ENCODE measurements around the gene KCNIP1.

KCNIP1 gene

GRCh38 chr5:170509348-170509660 lies 5.5 kb downstream of the KCNIP1 start:
- no peak for DNase-seq

GRCh38 chr5:170510126-170510525 lies 6.3 kb downstream of the KCNIP1 start:
- DNase-seq: no peak

- DNase-seq: no peak
These were observed 6.7 kb downstream of the KCNIP1 start for GRCh38 chr5:170510559-170510958.

- DNase-seq: no peak
These were observed 7.9 kb downstream of the KCNIP1 start for GRCh38 chr5:170511551-170512258.

GRCh38 chr5:170513856-170514525 lies 10.2 kb downstream of the KCNIP1 start:
- DNase-seq: no peak

GRCh38 chr5:170517411-170517810 lies 13.6 kb downstream of the KCNIP1 start:
- DNase-seq: no peak

DNA sequence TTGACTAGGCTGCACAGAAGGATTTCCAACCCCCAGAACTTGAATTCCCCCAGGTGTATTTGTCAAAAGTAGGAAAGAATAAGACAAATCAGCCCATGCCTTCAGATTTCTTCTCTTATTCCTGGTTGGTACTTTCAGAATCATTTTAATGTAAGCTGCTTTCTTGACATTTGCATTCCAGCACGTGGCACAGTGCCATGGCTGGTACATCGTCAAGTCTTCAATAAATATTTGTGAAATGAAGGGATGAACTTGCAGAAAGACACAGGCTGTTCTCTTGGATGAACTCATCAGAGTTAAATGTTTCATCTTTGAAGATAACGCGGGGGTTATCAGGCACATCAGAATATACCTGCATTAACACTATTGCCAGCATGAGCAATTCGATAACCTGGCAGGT lies 14.5 kb downstream of the KCNIP1 start:
- DNase-seq: no peak

DNA sequence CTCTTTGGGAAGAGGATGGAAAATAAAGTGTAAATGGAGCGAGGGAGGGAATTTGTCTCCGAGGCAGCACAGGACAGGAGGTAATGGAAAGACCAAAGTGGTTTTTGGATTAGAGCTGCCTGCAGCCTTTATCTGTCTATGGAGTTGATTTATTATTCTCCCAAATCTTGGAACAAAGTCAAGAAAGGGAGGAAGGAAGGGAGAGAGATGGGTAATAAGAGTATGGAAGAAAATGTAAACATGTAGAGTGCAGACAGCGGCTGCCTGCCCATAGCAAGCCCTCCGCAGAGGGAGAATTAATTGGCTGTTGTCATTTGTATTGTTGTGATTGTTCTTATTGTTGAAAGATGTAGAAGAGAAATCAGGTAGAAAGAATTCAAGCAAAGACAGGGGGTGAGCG lies 15.7 kb downstream of the KCNIP1 start:
- no peak for DNase-seq

DNA sequence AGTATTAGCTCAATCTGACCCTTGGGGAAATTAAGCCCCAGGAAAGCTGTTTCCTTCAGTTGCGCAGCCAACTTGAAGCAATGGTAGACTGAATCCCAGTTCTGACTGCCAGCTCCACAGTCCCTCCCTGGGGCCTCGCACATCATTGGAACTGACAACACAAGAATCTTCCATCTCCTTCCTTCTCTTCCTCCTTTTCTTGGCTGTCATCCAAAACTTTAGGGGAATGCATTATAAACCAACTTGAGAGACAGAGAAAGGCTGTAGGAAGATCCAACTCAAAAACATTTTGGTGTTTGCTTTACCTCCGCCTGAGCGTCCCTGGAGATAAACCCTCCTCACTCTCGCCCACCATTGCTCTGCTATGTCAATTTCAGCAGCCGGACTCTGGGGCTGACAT lies 16.6 kb downstream of the KCNIP1 start:
- no peak for DNase-seq

DNA sequence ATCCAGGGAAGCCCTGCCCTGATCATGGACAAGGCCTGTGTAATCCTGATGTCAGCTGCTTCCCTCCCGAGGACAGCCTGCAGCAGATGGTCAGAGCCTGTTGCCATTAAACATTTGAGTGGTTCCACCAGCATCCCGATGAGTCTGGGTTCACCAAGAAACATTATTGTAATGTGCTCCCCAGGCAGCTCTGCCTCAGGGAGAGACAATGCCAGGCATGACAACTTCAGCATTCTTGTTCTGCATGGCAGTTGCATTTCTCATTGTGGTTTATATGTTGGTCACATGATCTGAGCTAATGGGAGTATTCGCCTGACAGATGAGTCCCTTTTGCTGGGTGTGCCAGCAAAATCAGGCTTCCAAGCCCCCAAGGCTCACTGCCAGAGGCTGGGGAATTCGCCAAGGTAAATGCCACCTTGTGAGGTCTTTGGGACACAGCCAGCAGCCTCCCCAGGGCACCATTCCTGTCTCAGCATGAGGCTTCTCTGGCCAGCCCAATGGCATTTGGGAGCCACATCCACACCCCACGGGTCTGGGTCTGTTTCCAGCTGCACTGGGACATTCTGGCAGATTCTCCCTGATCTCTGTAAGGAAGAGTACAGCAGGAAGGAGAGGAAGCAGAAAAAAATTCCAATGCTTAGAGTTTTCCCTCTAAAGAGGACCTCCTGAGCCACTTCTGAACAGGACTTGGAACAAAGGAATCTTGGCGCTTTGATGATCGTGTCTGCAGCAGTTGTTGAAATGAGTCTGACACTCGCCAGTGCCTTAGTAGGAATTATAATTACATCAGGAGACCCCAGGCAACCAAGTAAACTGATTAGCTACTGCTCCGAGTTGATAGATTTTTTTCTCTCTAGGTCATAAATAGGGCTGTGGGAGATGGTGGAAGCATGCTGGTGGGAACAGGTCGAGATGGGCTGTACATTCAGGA lies 18.7 kb downstream of the KCNIP1 start:
- no peak for DNase-seq

GRCh38 chr5:170523142-170523551 lies 19.3 kb downstream of the KCNIP1 start:
- no peak for DNase-seq

GRCh38 chr5:170523830-170524229 lies 20.0 kb downstream of the KCNIP1 start:
- DNase-seq: no peak

GRCh38 chr5:170524576-170524975 lies 20.8 kb downstream of the KCNIP1 start:
- DNase-seq: no peak

GRCh38 chr5:170525470-170526211 lies 21.8 kb downstream of the KCNIP1 start:
- DNase-seq: no peak

DNA sequence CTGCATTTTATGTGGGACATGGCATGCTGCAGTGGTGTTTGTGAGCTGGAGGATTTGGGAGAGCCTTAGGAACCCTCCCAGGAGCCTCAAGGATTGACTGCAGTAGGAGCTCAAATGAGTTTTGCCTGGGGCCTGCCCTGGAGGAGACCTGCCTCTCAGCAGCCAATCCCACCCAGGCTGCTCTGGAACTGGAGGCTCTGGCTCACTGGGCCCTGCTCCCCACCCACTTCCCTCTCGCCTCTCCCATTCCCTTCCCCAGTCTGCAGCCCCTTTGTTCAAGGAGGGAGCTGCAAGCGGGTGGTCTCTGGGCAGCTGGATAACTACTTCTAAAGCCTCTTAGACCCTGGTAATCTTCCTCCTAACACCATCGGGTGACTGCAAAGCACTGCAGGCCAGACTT lies 24.2 kb downstream of the KCNIP1 start:
- DNase-seq: no peak

DNA sequence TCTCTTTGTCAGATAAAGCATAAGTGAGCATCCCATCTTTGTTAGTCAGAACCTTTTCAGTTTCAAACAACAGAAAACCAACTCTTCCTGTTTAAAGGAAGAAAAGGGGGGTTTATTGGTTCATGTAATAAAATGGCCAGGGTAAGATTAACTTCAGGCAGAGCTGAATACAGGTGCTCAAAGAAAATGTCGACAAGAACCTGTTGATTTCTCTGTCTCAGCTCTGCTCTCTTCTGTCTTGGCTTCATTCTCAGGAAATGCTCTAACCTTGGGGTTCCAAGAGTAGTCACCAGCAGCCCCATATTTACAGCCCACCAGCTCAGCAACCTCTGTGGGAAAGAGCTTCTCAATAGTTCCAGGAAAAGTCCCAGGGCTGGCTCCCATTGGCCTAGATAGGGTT lies 25.2 kb downstream of the KCNIP1 start:
- no peak for DNase-seq

DNA sequence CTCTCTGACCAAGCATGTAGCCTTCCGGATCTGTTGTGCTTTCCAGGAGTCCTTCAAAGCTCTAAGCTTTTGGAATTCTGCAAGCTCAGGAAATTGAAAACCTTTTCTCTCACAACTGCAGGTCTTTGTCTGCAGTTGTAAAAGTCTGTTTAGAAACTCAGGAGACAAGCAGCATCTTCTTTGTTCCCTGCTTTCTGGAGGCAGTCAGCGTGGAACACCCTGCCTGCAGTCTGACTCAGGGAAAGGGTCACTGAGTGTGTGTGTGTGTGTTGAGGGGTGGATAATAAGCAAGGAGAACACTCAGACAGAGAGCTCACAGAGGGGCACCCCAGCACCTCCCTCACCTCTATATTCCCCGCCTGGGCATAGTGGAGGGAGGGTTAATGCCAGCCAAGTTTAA lies 29.1 kb downstream of the KCNIP1 start:
- DNase-seq: no peak

DNA sequence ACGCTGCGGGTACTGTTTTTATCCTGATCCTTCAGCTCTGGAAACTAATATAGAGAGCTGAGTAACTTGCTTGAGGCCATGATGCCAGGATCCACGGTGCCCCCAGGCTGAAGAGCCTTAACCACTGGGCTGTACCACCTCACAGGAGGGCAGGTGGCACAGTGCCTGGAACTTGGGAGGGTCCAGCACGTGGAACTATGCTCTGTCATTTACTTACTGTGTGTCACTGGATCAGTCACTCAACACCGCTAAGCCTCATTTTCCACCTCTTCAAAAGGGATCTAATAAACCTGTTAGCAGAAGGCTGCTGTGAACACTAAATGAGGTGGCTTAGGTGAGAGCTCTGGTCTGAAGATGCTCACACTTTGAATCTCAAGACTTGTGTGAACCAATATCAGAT lies 29.6 kb downstream of the KCNIP1 start:
- no peak for DNase-seq

DNA sequence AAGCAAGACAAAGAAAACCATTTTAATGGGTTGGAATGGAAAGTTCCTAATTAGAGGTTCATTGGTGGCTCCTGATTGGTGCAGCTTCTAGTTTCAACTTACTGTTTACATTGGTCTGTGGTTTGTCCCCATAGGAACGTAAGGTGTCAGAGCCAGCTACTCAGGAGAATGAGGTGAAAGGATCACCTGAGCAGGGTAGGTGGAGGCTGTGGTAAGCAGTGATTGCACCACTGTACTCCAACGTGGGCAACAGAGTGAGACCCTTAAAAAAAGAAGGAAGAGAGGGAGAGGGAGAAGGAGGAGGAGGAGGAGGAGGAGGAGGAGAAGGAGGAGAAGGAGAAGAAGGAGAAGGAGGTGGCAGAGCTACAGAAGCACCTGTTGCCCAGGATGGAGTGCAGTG lies 30.4 kb downstream of the KCNIP1 start:
- no peak for DNase-seq

GRCh38 chr5:170534941-170535340 lies 31.1 kb downstream of the KCNIP1 start:
- no peak for DNase-seq

GRCh38 chr5:170536525-170536924 lies 32.7 kb downstream of the KCNIP1 start:
- DNase-seq: no peak

- DNase-seq: no peak
These were observed 33.8 kb downstream of the KCNIP1 start for GRCh38 chr5:170537451-170538095.

- DNase-seq: no peak
These were observed 34.3 kb downstream of the KCNIP1 start for GRCh38 chr5:170538096-170538465.
